ENCODE measurements around the gene FOXD4L5. TPM values are rescaled to one million over a fixed set of nuclear protein-coding genes. Genes with fewer than 3 reads are reported as not detected.
"Not testable (repeated sequence)": the region's sequence is repeated elsewhere in the genome, so short reads cannot be mapped to it uniquely, and the experiment has no call there.

The FOXD4L5 gene
- 0.15 and 0.32 TPM in 2 replicates for total RNA-seq

DNA sequence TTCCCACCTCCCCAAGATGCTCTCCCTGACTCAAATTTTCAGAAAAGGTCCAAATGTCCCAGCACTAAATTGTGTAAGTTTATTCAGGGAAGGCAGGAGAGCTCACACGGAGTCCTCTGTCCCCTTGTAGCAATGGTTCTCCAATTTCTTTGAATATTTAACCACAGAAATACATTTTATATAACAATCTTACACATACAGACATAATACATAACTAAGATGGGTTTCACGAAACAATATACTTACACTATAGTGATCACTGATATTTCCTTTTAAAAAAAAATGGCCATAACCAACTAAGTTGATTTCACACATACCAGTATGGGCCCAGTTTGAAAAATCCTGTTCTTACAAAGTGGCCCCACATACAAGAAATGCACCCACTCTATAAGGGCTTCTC is at the start of gene FOXD4L5:
Gene FOXD4L5, minus strand, starts transcription at position 101 of the 400 bp plus-strand sequence. CDS start 832 bp downstream, outside the sequence.
- intact Hi-C loops (cut with micrococcal nuclease): not testable (repeated sequence)

DNA sequence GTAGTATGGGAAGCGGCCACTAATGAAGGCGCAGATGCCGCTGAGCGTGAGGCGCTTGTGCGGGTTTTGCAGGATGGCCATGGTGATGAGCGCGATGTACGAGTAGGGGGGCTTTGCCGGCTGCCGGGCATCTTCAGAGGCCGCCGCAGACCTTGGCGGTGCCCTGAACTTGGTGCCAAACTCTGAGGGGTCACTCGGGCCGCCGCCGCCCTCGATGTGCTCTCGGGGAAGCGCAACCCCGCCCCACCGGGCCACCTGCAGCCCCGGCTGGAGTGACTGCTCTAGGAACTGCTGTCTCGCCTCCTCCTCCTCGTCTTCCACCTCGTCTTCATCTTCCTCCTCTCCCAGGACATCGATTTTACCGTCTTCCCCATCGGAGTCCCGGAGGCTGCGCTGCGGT is 1.1 kb downstream of the FOXD4L5 start:
- intact Hi-C loops (cut with micrococcal nuclease): not testable (repeated sequence)

DNA sequence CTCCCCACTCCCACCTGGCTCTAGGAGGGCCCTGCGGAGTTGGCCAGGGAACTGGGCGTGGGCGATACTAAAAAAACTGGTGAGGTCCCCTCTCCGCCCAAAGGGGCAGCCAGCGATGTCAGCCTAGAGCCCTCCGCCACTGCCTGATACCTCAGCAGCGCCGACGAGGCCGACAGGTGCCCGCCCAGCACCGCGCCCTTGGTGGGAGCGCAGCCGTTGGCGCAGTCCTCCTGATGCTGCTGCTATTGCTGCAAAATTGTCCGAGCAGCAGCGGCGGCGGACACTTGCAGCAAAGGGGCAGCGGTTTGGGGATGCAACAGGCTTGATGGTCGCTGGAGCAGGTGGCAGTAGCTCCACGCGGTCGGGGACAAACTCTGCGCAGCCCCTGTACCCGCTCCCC is 2.0 kb downstream of the FOXD4L5 start:
- intact Hi-C loops (cut with micrococcal nuclease): not testable (repeated sequence)

Measured in T-helper 1 cell treated with Interleukin-12 subunit alpha and Interleukin-12 subunit beta and Interleukin-4 antibody, amounts not matched to agents 30 ng/mL and 1 ng/mL, for 36 hours (primary cell).